Activated CD4-positive, alpha-beta T cell treated with anti-CD3 and anti-CD28 coated beads for 36 hours (primary cell): ENCODE measurements around the gene CDC20. TPM values are rescaled to one million over a fixed set of nuclear protein-coding genes. Genes with fewer than 3 reads are reported as not detected.
"Not testable (repeated sequence)": the region's sequence is repeated elsewhere in the genome, so short reads cannot be mapped to it uniquely, and the experiment has no call there.

Experiments
- ATAC-seq: fragments of 200-7000 bp; cut with Tn5 transposase; one replicate; pipeline ENCODE4 v1.10.0; 2021; ENCODE audit warnings: mild to moderate bottlenecking, moderate library complexity
- CTCF ChIA-PET: fragments of 350-600 bp; sonication (Branson Sonifier 250); formaldehyde crosslinking; loops from one replicate; lab custom pipeline; 2021; ENCODE audit warnings: antibody characterized with exemption; lab: Charles Lee
- POLR2A ChIA-PET: fragments of 350-600 bp; sonication (Branson Sonifier 250); formaldehyde crosslinking; loops from one replicate; lab custom pipeline; 2021; ENCODE audit warnings: antibody characterized with exemption, inconsistent platforms; lab: Charles Lee
- DNase-seq: peaks from one replicate; pipeline ENCODE4 v3.0.0-alpha.2; 2020
- H3K27ac Mint-ChIP-seq: one replicate; pipeline ENCODE4 v1.8.0; 2021; ENCODE audit warnings: mixed read lengths
- H3K27me3 Mint-ChIP-seq: one replicate; pipeline ENCODE4 v1.8.0; 2021; ENCODE audit warnings: mixed read lengths
- H3K36me3 Mint-ChIP-seq: one replicate; pipeline ENCODE4 v1.8.0; 2021; ENCODE audit warnings: low read depth, mixed read lengths
- H3K4me1 Mint-ChIP-seq: one replicate; pipeline ENCODE4 v1.8.0; 2021; ENCODE audit warnings: mixed read lengths
- H3K4me3 Mint-ChIP-seq: one replicate; pipeline ENCODE4 v1.8.0; 2021; ENCODE audit warnings: mild to moderate bottlenecking, moderate library complexity, mixed read lengths
- H3K9me3 Mint-ChIP-seq: one replicate; pipeline ENCODE4 v1.8.0; 2021; ENCODE audit warnings: low read depth, mixed read lengths
- intact Hi-C, 2 experiments: fragments of 100-400 bp; cut with DNase I in 1 of 2; cut with micrococcal nuclease in 1 of 2; formaldehyde crosslinking; loops; one replicate each; pipeline versions ENCODE4 v1.14.2 to v1.15.1; 2022 to 2024; cut with DNase I, micrococcal nuclease
- total RNA-seq, 2 experiments: library from RNA; stranded (reverse); gene quantifications; one replicate each; pipeline ENCODE4 v1.2.3, GENCODE V29; 2021

The CDC20 gene
- total RNA-seq, 2 experiments from 2014 or later: 158 to 163 TPM

DNA sequence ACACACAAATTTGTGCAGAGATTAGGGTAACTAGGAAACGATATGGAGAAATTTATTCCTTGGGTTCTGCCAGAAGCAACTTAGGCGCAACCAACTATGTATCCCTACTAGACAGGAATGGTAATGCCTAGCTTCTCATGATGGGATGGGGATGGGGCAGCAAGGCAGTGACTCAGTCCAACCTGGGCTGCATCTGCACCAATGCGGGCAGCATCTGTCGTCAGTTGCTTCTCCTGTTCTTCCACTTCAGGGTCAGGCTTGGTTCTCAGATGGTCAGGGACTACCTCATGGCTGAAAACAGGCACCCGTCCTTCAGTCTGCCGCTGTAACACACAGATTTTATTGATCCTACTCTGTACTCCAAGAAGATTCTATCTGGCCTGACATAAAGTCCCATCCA lies 27.9 kb downstream of the CDC20 start:
- H3K9me3 Mint-ChIP-seq: no peaks in the 10 kb centered on the region
- intact Hi-C loops: loop anchor here in 1 of 2 experiments (5.0 to 10.0 kb wide), 4 partner anchors 321 to 932 kb away; partner anchors contain the start of genes ATP6V0B, DPH2, PPCS and SLC2A1
- no peak for DNase-seq
- peaks cover 43% of the 10 kb centered on the region for H3K36me3 Mint-ChIP-seq
- peaks cover 36% of the 10 kb centered on the region for H3K4me1 Mint-ChIP-seq
- H3K27me3 Mint-ChIP-seq: no peaks in the 10 kb centered on the region
- no peak for ATAC-seq
- no peak overlapping the region for H3K27ac Mint-ChIP-seq
- ChIA-PET POLR2A (no interaction called here), CTCF (interaction anchor here (1.4 kb wide), 1 partner anchor 28 kb away, joined by 4 read pairs; no protein-coding TSS in a partner anchor)
- H3K4me3 Mint-ChIP-seq: no peak overlapping the region

- H3K27me3 Mint-ChIP-seq: no peaks in the 10 kb centered on the region
- H3K36me3 Mint-ChIP-seq: peaks cover 32% of the 10 kb centered on the region
- DNase-seq: no peak
- peak overlapping the region; percentile 99 for H3K4me3 Mint-ChIP-seq
- ATAC-seq: no peak
- peaks cover 39% of the 10 kb centered on the region for H3K4me1 Mint-ChIP-seq
- CTCF ChIA-PET: no interaction called here
- intact Hi-C loops: loop anchor here in 1 of 2 experiments (5.0 to 10.0 kb wide), 4 partner anchors 319 to 933 kb away; partner anchors contain the start of genes ATP6V0B, DPH2, PPCS and SLC2A1
- POLR2A ChIA-PET: interaction anchor here (0.6 kb wide), 1 partner anchor 12 kb away, joined by 3 read pairs; no protein-coding TSS in a partner anchor
- peak overlapping the region; percentile 97 for H3K27ac Mint-ChIP-seq
- no peaks in the 10 kb centered on the region for H3K9me3 Mint-ChIP-seq
Measured at GRCh38 chr1:43387976-43388599, 29.3 kb downstream of the CDC20 start.

- Mint-ChIP-seq H3K4me1 (peaks cover 39% of the 10 kb centered on the region), H3K27me3 (no peaks in the 10 kb centered on the region), H3K9me3 (no peaks in the 10 kb centered on the region), H3K27ac (peak overlapping the region; percentile 97), H3K36me3 (peaks cover 29% of the 10 kb centered on the region), H3K4me3 (peak overlapping the region; percentile 99)
- intact Hi-C loops: loop anchor here (1.0 to 10.0 kb wide), 6 partner anchors 20 to 934 kb away; partner anchors contain the start of genes ATP6V0B (in 1 of the 2), CDC20 (in 1 of the 2), DPH2 (in 1 of the 2) and ELOVL1 (in 1 of the 2)
- CTCF ChIA-PET: interaction anchor here (0.7 to 1.7 kb wide), 4 partner anchors 12 to 217 kb away, joined by 3 to 7 read pairs (median 3); partner anchors contain the start of genes CFAP57 and EBNA1BP2
- ATAC-seq: no peak
- no peak for DNase-seq
- POLR2A ChIA-PET: no interaction called here
Measured at GRCh38 chr1:43388613-43389012, 29.8 kb downstream of the CDC20 start.

GRCh38 chr1:43389326-43390313 lies 30.8 kb downstream of the CDC20 start, which contains the start of the genes MED8 and SZT2:
Gene MED8 (minus strand): TSS chr1:43389800. CDS start chr1:43389764, 36 bp downstream.
Gene SZT2 (plus strand): TSS chr1:43389899. CDS start chr1:43389969, 70 bp downstream.
- ChIA-PET POLR2A (interaction anchor here (0.7 to 1.0 kb wide), 3 partner anchors 17 to 22 kb away, joined by 3 read pairs; partner anchors contain the start of gene ELOVL1), CTCF (interaction anchor here (0.6 to 2.2 kb wide), 9 partner anchors 13 to 461 kb away, joined by 3 to 8 read pairs (median 3); partner anchors contain the start of genes CFAP57 and EBNA1BP2)
- Mint-ChIP-seq H3K9me3 (no peaks in the 10 kb centered on the region), H3K27ac (peak within 1 kb of the TSS; percentile 97), H3K36me3 (peaks cover 23% of the 10 kb centered on the region), H3K4me3 (peak within 1 kb of the TSS; percentile 99), H3K4me1 (peaks cover 39% of the 10 kb centered on the region), H3K27me3 (no peaks in the 10 kb centered on the region)
- ATAC-seq (peak; percentile 93), DNase-seq (peak; percentile 94)
- intact Hi-C loops: loop anchor here (1.0 to 10.0 kb wide), 8 partner anchors 21 to 935 kb away; partner anchors contain the start of genes CDC20 (in 2 of the 2), ELOVL1 (in 2 of the 2), ATP6V0B (in 1 of the 2) and CFAP57 (in 1 of the 2)

- ChIA-PET POLR2A (no interaction called here), CTCF (no interaction called here)
- intact Hi-C loops: no loop called here
Measured at GRCh38 chr1:43392702-43393101, 33.9 kb downstream of the CDC20 start.

GRCh38 chr1:43395523-43395922 lies 36.7 kb downstream of the CDC20 start:
- H3K36me3 Mint-ChIP-seq: peaks cover 5% of the 10 kb centered on the region
- no peak overlapping the region for H3K27ac Mint-ChIP-seq
- POLR2A ChIA-PET: no interaction called here

More at GRCh38 chr1:43392702-43393101, 33.9 kb downstream of the CDC20 start:
- ATAC-seq: no peak
- Mint-ChIP-seq H3K9me3 (no peaks in the 10 kb centered on the region), H3K27ac (no peak overlapping the region), H3K36me3 (peaks cover 4% of the 10 kb centered on the region), H3K4me3 (no peak overlapping the region), H3K27me3 (no peaks in the 10 kb centered on the region), H3K4me1 (peaks cover 36% of the 10 kb centered on the region)
- no peak for DNase-seq

GRCh38 chr1:43396059-43396458 lies 37.3 kb downstream of the CDC20 start:
- H3K36me3 Mint-ChIP-seq: peaks cover 5% of the 10 kb centered on the region
- DNase-seq (no peak), ATAC-seq (no peak)
- intact Hi-C loops: no loop called here
- ChIA-PET CTCF (interaction anchor here (1.5 kb wide), 1 partner anchor 169 kb away, joined by 4 read pairs; no protein-coding TSS in a partner anchor), POLR2A (no interaction called here)
- H3K27me3 Mint-ChIP-seq: no peaks in the 10 kb centered on the region
- H3K9me3 Mint-ChIP-seq: no peaks in the 10 kb centered on the region
- no peak overlapping the region for H3K4me3 Mint-ChIP-seq
- peaks cover 12% of the 10 kb centered on the region for H3K4me1 Mint-ChIP-seq
- H3K27ac Mint-ChIP-seq: no peak overlapping the region

More at GRCh38 chr1:43395523-43395922, 36.7 kb downstream of the CDC20 start:
- Mint-ChIP-seq H3K9me3 (no peaks in the 10 kb centered on the region), H3K4me1 (peaks cover 17% of the 10 kb centered on the region), H3K4me3 (no peak overlapping the region), H3K27me3 (no peaks in the 10 kb centered on the region)
- ATAC-seq: no peak
- intact Hi-C loops: no loop called here
- DNase-seq: no peak
- CTCF ChIA-PET: interaction anchor here (1.5 kb wide), 1 partner anchor 168 kb away, joined by 4 read pairs; no protein-coding TSS in a partner anchor

GRCh38 chr1:43398227-43398626 lies 39.4 kb downstream of the CDC20 start:
- H3K27me3 Mint-ChIP-seq: no peaks in the 10 kb centered on the region

GRCh38 chr1:43400441-43400840 lies 41.7 kb downstream of the CDC20 start:
- H3K27me3 Mint-ChIP-seq, POLR2A ChIA-PET, H3K4me1 Mint-ChIP-seq, H3K9me3 Mint-ChIP-seq, ATAC-seq, H3K27ac Mint-ChIP-seq, intact Hi-C loops, DNase-seq, H3K4me3 Mint-ChIP-seq: not testable (repeated sequence)
- CTCF ChIA-PET: interaction anchor here (1.0 to 1.9 kb wide), 2 partner anchors 16 to 174 kb away, joined by 3 to 7 read pairs; no protein-coding TSS in a partner anchor
- peaks cover 20% of the 10 kb centered on the region for H3K36me3 Mint-ChIP-seq

More at GRCh38 chr1:43398227-43398626, 39.4 kb downstream of the CDC20 start:
- Mint-ChIP-seq H3K27ac (no peak overlapping the region), H3K4me3 (no peak overlapping the region), H3K36me3 (peaks cover 10% of the 10 kb centered on the region), H3K4me1 (peaks cover 6% of the 10 kb centered on the region), H3K9me3 (no peaks in the 10 kb centered on the region)
- intact Hi-C loops: no loop called here
- DNase-seq (no peak), ATAC-seq (no peak)
- POLR2A ChIA-PET: no interaction called here
- CTCF ChIA-PET: no interaction called here

DNA sequence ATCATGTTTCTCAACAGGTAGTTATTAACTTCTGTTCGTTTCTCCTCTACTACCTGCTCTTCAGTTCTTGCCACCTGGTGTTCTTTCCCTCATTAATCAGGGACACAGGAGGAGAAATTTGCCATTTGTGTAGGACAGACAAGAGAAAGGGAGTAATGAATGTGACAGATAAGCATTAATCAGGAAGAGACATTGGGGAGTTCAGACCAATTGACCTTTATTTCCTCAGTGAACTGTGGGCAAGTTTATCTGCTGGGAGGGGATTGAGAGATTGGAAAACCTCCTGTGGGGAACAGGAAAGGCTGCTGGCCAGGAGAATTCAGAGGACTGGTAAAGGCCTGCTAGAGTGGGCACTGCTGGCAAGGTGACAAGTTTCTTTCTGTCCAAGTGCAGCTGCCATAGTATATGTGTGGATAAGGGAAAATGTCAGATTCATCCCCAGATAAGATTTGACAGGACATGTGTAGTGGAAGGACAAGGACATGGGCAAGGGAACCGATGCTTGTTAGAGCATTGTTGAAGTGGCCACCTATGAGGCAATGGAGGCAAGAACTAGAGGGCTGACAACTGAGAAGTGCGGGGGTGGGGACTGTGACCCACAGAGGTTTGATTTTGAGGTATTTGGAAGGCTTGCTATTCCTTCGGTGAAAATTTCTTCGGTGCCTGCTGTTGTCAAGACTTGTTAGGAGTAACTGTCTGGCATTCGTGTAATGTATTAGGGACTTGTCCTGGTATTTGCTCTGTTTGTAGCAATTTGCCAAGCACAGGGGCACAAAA lies 43.5 kb downstream of the CDC20 start:
- Mint-ChIP-seq H3K4me1 (peaks cover 6% of the 10 kb centered on the region), H3K27me3 (no peaks in the 10 kb centered on the region), H3K4me3 (no peak overlapping the region), H3K9me3 (no peaks in the 10 kb centered on the region), H3K27ac (no peak overlapping the region), H3K36me3 (peaks cover 33% of the 10 kb centered on the region)
- DNase-seq (no peak), ATAC-seq (no peak)
- POLR2A ChIA-PET: no interaction called here
- intact Hi-C loops: no loop called here
- CTCF ChIA-PET: no interaction called here
